BLaER1 (cell line): ENCODE results near the gene CXCR5.

Experiments
- H3K27ac ChIP-seq: shearing (Covaris generic); formaldehyde crosslinking; 2 replicates; pipeline ENCODE4 v1.8.1; 2022
- H3K27me3 ChIP-seq: shearing (Covaris generic); formaldehyde crosslinking; 2 replicates; pipeline ENCODE4 v1.8.1; 2022
- H3K36me3 ChIP-seq: shearing (Covaris generic); formaldehyde crosslinking; 2 replicates; pipeline ENCODE4 v1.8.1; 2022
- H3K4me1 ChIP-seq: shearing (Covaris generic); formaldehyde crosslinking; 2 replicates; pipeline ENCODE4 v1.8.1; 2022
- H3K4me2 ChIP-seq: shearing (Covaris generic); formaldehyde crosslinking; 2 replicates; pipeline ENCODE4 v1.8.1; 2022
- H3K4me3 ChIP-seq: shearing (Covaris generic); formaldehyde crosslinking; 2 replicates; pipeline ENCODE4 v1.8.1; 2022
- H3K9ac ChIP-seq: shearing (Covaris generic); formaldehyde crosslinking; 2 replicates; pipeline ENCODE4 v1.8.1; 2022
- H3K9me3 ChIP-seq: shearing (Covaris generic); formaldehyde crosslinking; 2 replicates; pipeline ENCODE4 v1.8.1; 2022
- H4K20me1 ChIP-seq: shearing (Covaris generic); formaldehyde crosslinking; 2 replicates; pipeline ENCODE4 v1.8.1; 2022
- Cebpa-rat ChIP-seq: shearing (Covaris generic); IDR thresholded peaks from 2 replicates; pipeline ENCODE4 v1.8.1; 2022

Gene CXCR5

GRCh38 chr11:118846181-118846935, 37.3 kb upstream of the CXCR5 start:
- H3K9ac ChIP-seq: no peak overlapping the region
- no peaks in the 10 kb centered on the region for H4K20me1 ChIP-seq
- H3K4me1 ChIP-seq: peaks cover 51% of the 10 kb centered on the region
- H3K4me3 ChIP-seq: no peak overlapping the region
- no peaks in the 10 kb centered on the region for H3K9me3 ChIP-seq
- no peak for TF ChIP-seq Cebpa-rat
- no peaks in the 10 kb centered on the region for H3K36me3 ChIP-seq
- no peak overlapping the region for H3K4me2 ChIP-seq
- no peaks in the 10 kb centered on the region for H3K27me3 ChIP-seq
- no peak overlapping the region for H3K27ac ChIP-seq

- no peak overlapping the region for H3K9ac ChIP-seq
- no peaks in the 10 kb centered on the region for H4K20me1 ChIP-seq
- peak overlapping the region; percentile 97 for H3K27ac ChIP-seq
- peak overlapping the region; percentile 80 for H3K4me2 ChIP-seq
- no peaks in the 10 kb centered on the region for H3K9me3 ChIP-seq
- no peak overlapping the region for H3K4me3 ChIP-seq
- H3K4me1 ChIP-seq: peaks cover 84% of the 10 kb centered on the region
- H3K27me3 ChIP-seq: no peaks in the 10 kb centered on the region
- TF ChIP-seq Cebpa-rat: no peak
- no peaks in the 10 kb centered on the region for H3K36me3 ChIP-seq
Measured at GRCh38 chr11:118849825-118850224, 33.9 kb upstream of the CXCR5 start.

- Histone ChIP-seq H4K20me1 (no peaks in the 10 kb centered on the region), H3K27ac (peak overlapping the region; percentile 97), H3K9me3 (no peaks in the 10 kb centered on the region), H3K4me1 (peaks cover 89% of the 10 kb centered on the region), H3K27me3 (no peaks in the 10 kb centered on the region), H3K4me2 (peak overlapping the region; percentile 80), H3K36me3 (no peaks in the 10 kb centered on the region), H3K4me3 (peak overlapping the region; percentile 61), H3K9ac (peak overlapping the region; percentile 85)
- TF ChIP-seq Cebpa-rat: no peak
Measured at GRCh38 chr11:118851970-118852369, 31.7 kb upstream of the CXCR5 start.

- H3K9me3 ChIP-seq: no peaks in the 10 kb centered on the region
- no peak for TF ChIP-seq Cebpa-rat
- no peaks in the 10 kb centered on the region for H3K36me3 ChIP-seq
- peaks cover 95% of the 10 kb centered on the region for H3K4me1 ChIP-seq
- H3K27me3 ChIP-seq: no peaks in the 10 kb centered on the region
- H3K4me3 ChIP-seq: no peak overlapping the region
- H3K9ac ChIP-seq: no peak overlapping the region; the same call in 1 of the 2 replicates
- H3K4me2 ChIP-seq: peak overlapping the region; percentile 80
- peak overlapping the region; percentile 97 for H3K27ac ChIP-seq
- no peaks in the 10 kb centered on the region for H4K20me1 ChIP-seq
Measured at GRCh38 chr11:118853678-118854077, 30.0 kb upstream of the CXCR5 start.

GRCh38 chr11:118856314-118856713, 27.4 kb upstream of the CXCR5 start:
- Histone ChIP-seq H3K9me3 (no peaks in the 10 kb centered on the region), H3K4me2 (peak overlapping the region; percentile 75), H4K20me1 (no peaks in the 10 kb centered on the region), H3K27me3 (no peaks in the 10 kb centered on the region), H3K36me3 (no peaks in the 10 kb centered on the region), H3K27ac (peak overlapping the region; percentile 66), H3K4me3 (no peak overlapping the region), H3K4me1 (peaks cover 88% of the 10 kb centered on the region), H3K9ac (no peak overlapping the region)
- no peak for TF ChIP-seq Cebpa-rat

GRCh38 chr11:118857385-118857784, 26.3 kb upstream of the CXCR5 start:
- Histone ChIP-seq H4K20me1 (no peaks in the 10 kb centered on the region), H3K9ac (no peak overlapping the region), H3K4me1 (peaks cover 79% of the 10 kb centered on the region), H3K4me3 (no peak overlapping the region), H3K36me3 (no peaks in the 10 kb centered on the region), H3K4me2 (peak overlapping the region; percentile 71), H3K27ac (peak overlapping the region; percentile 75), H3K27me3 (no peaks in the 10 kb centered on the region), H3K9me3 (no peaks in the 10 kb centered on the region)
- no peak for TF ChIP-seq Cebpa-rat

GRCh38 chr11:118859973-118860372, 23.7 kb upstream of the CXCR5 start:
- Histone ChIP-seq H3K4me1 (peaks cover 53% of the 10 kb centered on the region), H3K27me3 (no peaks in the 10 kb centered on the region), H3K27ac (no peak overlapping the region; the same call in 1 of the 2 replicates), H3K9ac (no peak overlapping the region), H3K36me3 (no peaks in the 10 kb centered on the region), H3K9me3 (no peaks in the 10 kb centered on the region), H3K4me3 (no peak overlapping the region), H3K4me2 (peak overlapping the region; percentile 39), H4K20me1 (no peaks in the 10 kb centered on the region)
- TF ChIP-seq Cebpa-rat: no peak

- Histone ChIP-seq H4K20me1 (no peaks in the 10 kb centered on the region), H3K9me3 (no peaks in the 10 kb centered on the region), H3K4me1 (peaks cover 40% of the 10 kb centered on the region), H3K4me3 (no peak overlapping the region), H3K36me3 (no peaks in the 10 kb centered on the region), H3K27me3 (no peaks in the 10 kb centered on the region), H3K27ac (no peak overlapping the region), H3K9ac (no peak overlapping the region), H3K4me2 (peak overlapping the region; percentile 92)
- no peak for TF ChIP-seq Cebpa-rat
Measured at GRCh38 chr11:118868659-118869058, 15.0 kb upstream of the CXCR5 start.

- Histone ChIP-seq H3K4me2 (peak overlapping the region; percentile 92), H3K27me3 (no peaks in the 10 kb centered on the region), H3K4me3 (peak overlapping the region; percentile 55), H4K20me1 (no peaks in the 10 kb centered on the region), H3K9ac (peak overlapping the region; percentile 73), H3K36me3 (no peaks in the 10 kb centered on the region), H3K9me3 (no peaks in the 10 kb centered on the region), H3K4me1 (peaks cover 40% of the 10 kb centered on the region), H3K27ac (peak overlapping the region; percentile 84)
- 0 out of 2 replicates have a peak, but pooled peaks have one; percentile 31 for TF ChIP-seq Cebpa-rat
Measured at GRCh38 chr11:118870396-118871343, 13.0 kb upstream of the CXCR5 start.

- no peak for TF ChIP-seq Cebpa-rat
- peaks cover 55% of the 10 kb centered on the region for H3K4me1 ChIP-seq
- no peaks in the 10 kb centered on the region for H3K9me3 ChIP-seq
- H4K20me1 ChIP-seq: no peaks in the 10 kb centered on the region
- no peaks in the 10 kb centered on the region for H3K36me3 ChIP-seq
- H3K9ac ChIP-seq: no peak overlapping the region
- peak overlapping the region; percentile 12; the same call in 1 of the 2 replicates for H3K4me2 ChIP-seq
- no peaks in the 10 kb centered on the region for H3K27me3 ChIP-seq
- no peak overlapping the region for H3K4me3 ChIP-seq
- peak overlapping the region; percentile 19; the same call in 1 of the 2 replicates for H3K27ac ChIP-seq
Measured at GRCh38 chr11:118872403-118872821, 11.3 kb upstream of the CXCR5 start.
